ENCODE results near the gene MGAT3.
"Not testable (repeated sequence)": the region's sequence is repeated elsewhere in the genome, so short reads cannot be mapped to it uniquely, and the experiment has no call there.

The MGAT3 gene

GRCh38 chr22:39514373-39514973 is 57.7 kb downstream of the MGAT3 start:
- no peak for DNase-seq (ENCODE audit: low spot score)

GRCh38 chr22:39515266-39516050 is 58.6 kb downstream of the MGAT3 start:
- no peak for DNase-seq (ENCODE audit: low spot score)

GRCh38 chr22:39517470-39517869 is 60.7 kb downstream of the MGAT3 start:
- no peak for DNase-seq (ENCODE audit: low spot score)

DNA sequence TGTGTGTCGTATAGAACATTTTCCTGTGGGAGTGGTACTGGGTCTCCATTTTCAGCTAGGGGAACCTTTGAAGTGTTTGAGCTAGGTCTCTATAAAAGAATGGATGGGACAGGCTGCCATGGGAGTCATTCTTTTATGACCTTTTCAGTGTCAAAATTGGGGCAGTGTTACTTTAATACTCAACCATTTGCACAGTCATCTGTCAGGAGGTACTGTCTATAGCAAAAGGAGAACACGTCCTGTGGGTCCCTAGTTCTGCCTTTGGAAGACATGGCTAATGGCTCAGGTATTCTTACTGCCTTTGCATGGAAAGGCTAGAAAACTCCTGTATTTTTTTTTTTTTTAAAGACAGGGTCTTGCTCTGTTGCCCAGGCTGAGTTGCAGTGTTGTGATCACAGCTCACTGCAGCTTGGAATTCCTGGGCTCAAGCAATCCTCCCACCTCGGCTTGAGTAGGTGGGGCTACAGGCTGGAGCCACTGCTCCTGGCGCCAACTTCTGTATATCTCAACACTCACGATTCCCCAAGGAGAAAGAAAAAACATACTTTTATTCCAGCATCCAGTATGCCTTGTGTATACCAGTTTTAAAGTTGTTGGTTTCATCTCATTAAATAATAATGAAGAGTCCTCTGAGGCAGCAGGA is 61.5 kb downstream of the MGAT3 start:
- no peak for DNase-seq (ENCODE audit: low spot score)

GRCh38 chr22:39518996-39519680 is 62.3 kb downstream of the MGAT3 start:
- DNase-seq (ENCODE audit: low spot score), result no peak

DNA sequence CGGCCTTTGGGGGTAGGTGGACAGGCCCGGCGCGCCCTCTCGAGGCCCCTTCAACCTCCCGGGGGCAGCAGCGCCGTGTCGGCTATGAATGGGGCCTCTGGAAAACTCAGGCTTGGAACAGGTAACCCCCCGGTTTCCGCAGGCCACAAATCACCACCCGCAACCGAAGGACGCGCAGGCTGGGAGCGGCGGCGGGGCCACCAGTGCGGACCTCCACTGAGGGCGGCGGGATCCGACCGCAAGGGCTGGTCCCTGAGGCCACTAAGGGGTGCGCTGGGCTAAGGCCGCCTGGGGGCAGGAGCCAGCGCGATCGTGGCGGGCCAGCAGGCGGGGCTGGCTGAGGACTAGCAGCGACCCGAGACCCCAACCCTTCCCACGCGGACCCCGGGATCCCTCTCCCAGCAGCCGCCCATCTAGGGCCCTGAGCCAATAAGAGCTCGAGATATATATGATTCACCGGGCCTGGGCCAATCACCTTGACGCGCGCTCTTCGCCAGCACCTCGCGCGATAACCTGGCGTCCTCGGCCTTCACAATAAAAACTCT is 62.9 kb downstream of the MGAT3 start:
- DNase-seq (ENCODE audit: low spot score), result peak; percentile 99

- DNase-seq (ENCODE audit: low spot score), result no peak
Measured at GRCh38 chr22:39520226-39521105, 63.7 kb downstream of the MGAT3 start, which contains the start of gene ATF4. TSS of gene ATF4 (plus strand) at chr22:39520562. CDS start at chr22:39521446, 884 bp downstream.

GRCh38 chr22:39521106-39521885 is 64.5 kb downstream of the MGAT3 start:
- peak; percentile 60 for DNase-seq (ENCODE audit: low spot score)

DNA sequence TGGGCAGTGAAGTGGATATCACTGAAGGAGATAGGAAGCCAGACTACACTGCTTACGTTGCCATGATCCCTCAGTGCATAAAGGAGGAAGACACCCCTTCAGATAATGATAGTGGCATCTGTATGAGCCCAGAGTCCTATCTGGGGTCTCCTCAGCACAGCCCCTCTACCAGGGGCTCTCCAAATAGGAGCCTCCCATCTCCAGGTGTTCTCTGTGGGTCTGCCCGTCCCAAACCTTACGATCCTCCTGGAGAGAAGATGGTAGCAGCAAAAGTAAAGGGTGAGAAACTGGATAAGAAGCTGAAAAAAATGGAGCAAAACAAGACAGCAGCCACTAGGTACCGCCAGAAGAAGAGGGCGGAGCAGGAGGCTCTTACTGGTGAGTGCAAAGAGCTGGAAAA is 65.3 kb downstream of the MGAT3 start:
- DNase-seq (ENCODE audit: low spot score), result not testable (repeated sequence)

- DNase-seq (ENCODE audit: low spot score), result no peak
Measured at GRCh38 chr22:39522567-39523300, 65.9 kb downstream of the MGAT3 start.

DNA sequence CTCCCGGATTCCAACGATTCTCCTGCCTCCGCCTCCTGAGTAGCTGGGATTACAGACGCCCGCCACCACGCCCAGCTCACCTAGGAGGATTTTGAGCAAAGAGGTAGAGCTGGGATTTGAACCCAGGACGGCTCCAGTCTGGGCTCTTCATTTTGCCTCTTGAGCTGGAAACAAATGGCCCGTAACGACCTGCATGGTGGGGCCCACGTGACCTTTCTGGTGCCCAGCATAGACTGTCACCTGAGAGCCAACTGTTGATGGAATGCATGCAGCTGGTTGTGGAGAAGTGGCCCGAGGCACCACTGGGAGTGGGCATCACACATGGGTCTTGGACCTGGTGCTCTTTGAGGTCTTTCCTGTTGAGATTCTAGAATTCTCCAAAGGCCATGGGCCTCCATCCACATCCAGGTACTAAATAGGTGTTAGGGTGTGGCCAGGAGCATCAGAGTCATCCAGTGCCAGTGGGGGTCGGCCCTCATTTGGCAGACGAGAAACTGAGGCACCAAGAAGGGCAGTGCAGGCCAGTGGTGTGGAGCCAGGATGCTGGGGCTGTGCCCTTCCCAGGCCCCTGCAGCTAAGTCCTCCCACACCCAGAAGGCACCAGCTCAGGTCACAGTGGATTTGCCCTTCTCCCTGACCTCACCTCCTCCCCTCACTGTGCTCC is 67.4 kb downstream of the MGAT3 start:
- no peak for DNase-seq (ENCODE audit: low spot score)

DNA sequence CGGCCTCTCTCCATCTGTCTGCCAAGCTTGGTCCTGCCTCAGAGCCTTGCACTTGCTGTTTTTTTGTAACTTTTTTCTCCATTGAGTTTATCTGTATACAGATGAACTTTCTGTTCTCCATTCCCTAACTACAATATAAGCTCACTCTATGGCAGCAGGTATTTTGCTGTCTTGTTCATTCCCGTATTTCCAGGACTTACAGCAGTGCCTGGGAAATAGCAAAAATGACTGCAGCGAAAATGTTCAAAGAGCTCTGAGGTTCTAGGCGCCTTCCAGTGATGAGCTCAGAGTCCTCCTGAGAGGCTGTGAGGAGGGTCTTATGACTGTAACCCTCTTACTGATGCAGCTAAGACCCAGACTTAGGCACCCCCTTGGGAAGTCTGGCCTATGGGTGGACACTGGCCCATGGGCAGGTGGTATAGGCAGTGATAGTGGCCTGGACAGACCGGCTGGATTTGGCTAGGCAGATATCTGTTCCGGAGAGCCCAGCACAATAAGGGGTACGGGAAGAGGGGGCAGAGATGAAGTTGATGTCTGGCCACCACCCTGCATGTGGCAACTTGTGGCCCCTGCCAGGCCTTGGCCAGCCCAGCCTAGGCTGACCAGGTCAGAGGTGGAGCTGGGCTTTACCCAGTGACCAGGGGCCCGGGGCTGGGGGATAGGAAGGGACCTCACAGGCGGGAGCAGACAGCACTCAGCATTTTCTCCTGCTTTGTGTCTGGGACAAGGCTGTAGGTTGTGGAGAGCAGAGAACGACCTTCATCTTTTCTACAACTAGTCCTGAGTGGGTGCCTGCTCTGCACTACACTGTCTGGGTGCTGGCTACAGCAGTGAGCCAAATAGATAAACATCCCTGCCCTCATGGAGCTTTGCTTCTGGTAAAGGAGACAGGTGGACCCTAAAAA is 68.2 kb downstream of the MGAT3 start:
- DNase-seq (ENCODE audit: low spot score), result no peak

- no peak for DNase-seq (ENCODE audit: low spot score)
Measured at GRCh38 chr22:39525658-39525975, 68.8 kb downstream of the MGAT3 start.

DNA sequence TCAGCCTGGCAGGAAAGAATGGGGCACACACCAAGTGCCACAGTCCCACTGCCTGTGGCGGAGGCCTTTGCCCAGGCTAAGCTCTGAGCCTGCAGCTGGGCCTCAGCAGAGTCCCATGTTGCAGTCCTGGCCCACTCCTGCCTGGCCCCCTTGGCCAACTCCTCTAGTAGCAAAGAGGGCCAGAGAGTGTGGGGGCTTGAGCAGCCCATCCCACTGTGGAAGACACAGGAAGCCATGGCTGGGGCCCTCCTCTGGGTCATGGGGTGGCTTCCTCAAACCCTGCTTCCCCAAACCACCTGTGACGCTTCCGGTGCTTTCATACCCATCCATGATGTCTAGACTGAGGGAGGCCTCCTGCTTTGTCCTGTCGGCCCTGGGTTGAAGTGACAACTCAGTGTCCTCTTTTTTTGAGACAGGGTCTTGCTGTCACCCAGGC is 69.9 kb downstream of the MGAT3 start:
- no peak for DNase-seq (ENCODE audit: low spot score)

DNA sequence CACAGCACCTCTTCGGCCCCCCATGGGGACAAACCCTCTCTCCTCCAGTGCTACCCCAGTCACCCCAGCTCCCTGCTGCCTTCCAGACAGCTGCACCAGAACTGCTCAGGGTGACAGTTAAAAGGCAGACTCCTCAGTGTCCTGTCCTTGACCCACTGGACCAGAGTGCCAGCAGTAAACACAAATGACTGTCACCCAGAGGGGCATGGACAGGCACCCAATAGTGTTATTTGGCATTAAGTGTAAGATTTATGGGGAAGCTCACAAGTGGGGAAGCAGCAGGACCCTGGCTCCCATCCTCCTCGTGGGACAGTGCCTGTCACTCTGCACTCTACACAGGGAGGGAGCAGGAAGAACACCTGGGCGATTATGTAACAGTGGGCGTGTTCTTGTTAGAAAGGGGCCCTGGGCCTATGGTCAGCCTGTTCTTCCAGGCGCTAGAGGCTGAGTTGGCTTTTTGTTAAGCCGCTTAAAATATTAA is 70.7 kb downstream of the MGAT3 start:
- DNase-seq (ENCODE audit: low spot score), result peak; percentile 58

DNA sequence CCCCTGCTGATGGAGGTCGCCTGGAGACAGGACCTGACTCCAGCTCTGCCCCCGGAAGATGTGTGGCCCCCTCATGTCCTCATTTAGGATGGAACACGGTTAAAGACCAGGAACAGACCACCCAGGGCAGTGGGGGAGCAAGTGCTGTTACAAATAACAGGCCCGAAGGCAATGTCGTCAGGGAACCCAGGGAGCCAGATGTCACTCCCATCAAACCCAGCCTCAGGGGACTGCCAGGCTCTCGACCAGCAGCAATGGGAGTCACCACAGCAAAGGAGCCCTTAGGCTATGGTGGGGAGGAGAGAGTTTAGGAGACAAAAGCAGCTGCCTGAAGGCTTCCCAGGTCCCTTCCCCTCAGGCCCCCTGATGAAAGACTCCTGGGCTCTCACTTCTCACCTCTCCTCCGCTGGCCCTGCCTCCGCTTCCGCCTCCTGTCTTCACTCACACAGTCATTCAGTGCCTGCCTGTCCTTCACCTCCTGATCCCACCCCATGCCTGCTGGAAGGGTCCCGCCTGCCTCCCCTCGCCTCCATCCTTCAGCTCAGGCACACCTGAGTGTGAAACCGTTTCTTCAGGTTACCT is 71.4 kb downstream of the MGAT3 start:
- peak; percentile 20 for DNase-seq (ENCODE audit: low spot score)

- peak; percentile 93 for DNase-seq (ENCODE audit: low spot score)
Measured at GRCh38 chr22:39528681-39529486, 72.1 kb downstream of the MGAT3 start.
